Measurements from ENCODE around the gene LIN7A.

LIN7A gene

DNA sequence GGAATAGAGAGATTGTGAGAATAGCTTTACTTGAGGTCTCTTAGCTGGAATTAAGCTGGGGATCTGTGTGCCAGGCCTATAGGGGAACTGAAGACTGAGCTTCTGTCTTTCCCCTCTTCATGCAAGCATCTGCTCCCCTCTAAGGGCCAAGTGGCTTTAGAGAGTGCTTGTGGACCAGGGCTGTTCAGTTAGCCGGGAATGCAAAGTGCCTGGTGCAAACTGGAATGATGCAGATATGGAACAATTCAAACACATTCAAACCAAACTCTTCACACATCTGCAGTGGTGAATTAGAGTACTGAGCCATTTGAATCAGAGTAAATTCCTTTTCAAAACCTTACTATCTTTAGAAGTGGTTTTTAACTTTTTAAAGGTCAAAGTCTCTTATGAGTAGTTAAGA, 99.0 kb downstream of the LIN7A start:
- TF ChIP-seq, protein P1, sequence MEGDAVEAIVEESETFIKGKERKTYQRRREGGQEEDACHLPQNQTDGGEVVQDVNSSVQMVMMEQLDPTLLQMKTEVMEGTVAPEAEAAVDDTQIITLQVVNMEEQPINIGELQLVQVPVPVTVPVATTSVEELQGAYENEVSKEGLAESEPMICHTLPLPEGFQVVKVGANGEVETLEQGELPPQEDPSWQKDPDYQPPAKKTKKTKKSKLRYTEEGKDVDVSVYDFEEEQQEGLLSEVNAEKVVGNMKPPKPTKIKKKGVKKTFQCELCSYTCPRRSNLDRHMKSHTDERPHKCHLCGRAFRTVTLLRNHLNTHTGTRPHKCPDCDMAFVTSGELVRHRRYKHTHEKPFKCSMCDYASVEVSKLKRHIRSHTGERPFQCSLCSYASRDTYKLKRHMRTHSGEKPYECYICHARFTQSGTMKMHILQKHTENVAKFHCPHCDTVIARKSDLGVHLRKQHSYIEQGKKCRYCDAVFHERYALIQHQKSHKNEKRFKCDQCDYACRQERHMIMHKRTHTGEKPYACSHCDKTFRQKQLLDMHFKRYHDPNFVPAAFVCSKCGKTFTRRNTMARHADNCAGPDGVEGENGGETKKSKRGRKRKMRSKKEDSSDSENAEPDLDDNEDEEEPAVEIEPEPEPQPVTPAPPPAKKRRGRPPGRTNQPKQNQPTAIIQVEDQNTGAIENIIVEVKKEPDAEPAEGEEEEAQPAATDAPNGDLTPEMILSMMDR (IDR thresholded peaks at IDR 0.05; ENCODE audit: low read depth, low read length) = no peak
- DNase-seq = no peak
- Histone ChIP-seq H3K27me3 (ENCODE audit: insufficient read depth, low read depth, severe bottlenecking) (no peaks in the 10 kb centered on the region), H3K27ac (no peak overlapping the region), H3K36me3 (no peaks in the 10 kb centered on the region), H3K9me3 (ENCODE audit: severe bottlenecking) (no peaks in the 10 kb centered on the region), H3K4me3 (ENCODE audit: low read depth, low read length) (no peak overlapping the region)

DNA sequence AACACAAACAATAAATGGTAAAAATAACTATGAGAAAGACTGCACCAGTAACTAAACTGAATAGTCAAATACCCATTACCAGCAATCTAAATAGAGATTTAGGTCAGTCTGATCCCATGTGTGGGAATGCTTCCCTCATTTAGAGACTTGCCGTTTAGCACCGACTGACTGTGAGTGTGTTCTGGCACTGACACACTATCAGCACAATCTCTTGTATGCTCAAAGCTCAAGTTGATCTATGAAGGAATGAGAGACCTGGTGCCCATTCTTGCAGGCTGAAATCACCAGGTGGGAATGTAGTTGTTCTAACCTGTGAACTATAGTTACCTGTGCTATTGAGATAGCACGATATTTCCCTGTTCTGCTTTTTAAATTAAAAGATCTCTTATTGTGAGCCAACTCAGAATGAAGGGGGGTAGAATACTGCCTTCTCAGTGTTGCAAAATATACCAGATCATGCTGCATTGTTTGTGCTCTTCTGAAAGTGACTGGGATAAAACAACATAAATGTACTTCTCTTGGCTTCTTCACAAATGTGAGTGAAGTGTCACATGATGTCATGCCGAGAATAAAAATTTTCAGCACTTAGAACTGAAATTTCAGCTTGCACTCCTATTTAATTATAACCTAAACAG, 99.6 kb downstream of the LIN7A start:
- no peak overlapping the region for H3K4me3 ChIP-seq (ENCODE audit: low read depth, low read length)
- TF ChIP-seq, protein P1 (IDR thresholded peaks at IDR 0.05; ENCODE audit: low read depth, low read length) = no peak
- DNase-seq = no peak
- H3K27ac ChIP-seq = no peak overlapping the region
- H3K9me3 ChIP-seq (ENCODE audit: severe bottlenecking) = no peaks in the 10 kb centered on the region
- H3K27me3 ChIP-seq (ENCODE audit: insufficient read depth, low read depth, severe bottlenecking) = no peaks in the 10 kb centered on the region
- no peaks in the 10 kb centered on the region for H3K36me3 ChIP-seq

DNA sequence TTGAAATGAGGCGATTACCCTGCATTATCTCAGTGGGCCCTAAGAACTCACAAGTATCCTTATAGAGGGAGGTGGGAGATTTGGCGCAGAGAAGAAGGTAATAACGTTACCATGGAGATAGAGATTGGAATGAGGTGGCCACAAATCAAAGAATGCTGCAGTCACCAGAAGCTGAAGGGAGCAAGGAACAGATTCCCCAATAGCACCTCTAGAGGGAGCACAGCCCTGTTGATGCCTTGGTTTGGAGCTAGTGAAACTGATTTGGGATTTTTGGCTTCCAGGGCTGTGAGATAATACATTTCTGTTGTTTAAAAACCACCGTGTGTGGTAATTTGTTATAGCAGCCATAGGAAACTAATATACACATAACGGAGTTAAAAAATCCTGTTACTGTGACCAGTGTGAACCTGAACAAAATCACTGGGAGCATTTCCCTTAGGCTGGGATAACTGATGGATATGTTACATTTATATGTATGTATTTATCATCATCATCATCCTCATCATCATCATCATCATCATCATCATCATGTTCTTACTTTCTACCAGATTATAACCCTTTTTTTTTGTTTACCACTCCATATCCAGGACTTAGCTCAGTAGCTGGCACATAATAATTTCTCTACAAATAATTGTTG, 100.3 kb downstream of the LIN7A start:
- H3K27me3 ChIP-seq (ENCODE audit: insufficient read depth, low read depth, severe bottlenecking) = no peaks in the 10 kb centered on the region
- H3K27ac ChIP-seq = no peak overlapping the region
- peak; percentile 28 for DNase-seq
- H3K36me3 ChIP-seq = no peaks in the 10 kb centered on the region
- H3K9me3 ChIP-seq (ENCODE audit: severe bottlenecking) = no peaks in the 10 kb centered on the region
- TF ChIP-seq, protein P1 (IDR thresholded peaks at IDR 0.05; ENCODE audit: low read depth, low read length) = peak; percentile 85
- no peak overlapping the region for H3K4me3 ChIP-seq (ENCODE audit: low read depth, low read length)

DNA sequence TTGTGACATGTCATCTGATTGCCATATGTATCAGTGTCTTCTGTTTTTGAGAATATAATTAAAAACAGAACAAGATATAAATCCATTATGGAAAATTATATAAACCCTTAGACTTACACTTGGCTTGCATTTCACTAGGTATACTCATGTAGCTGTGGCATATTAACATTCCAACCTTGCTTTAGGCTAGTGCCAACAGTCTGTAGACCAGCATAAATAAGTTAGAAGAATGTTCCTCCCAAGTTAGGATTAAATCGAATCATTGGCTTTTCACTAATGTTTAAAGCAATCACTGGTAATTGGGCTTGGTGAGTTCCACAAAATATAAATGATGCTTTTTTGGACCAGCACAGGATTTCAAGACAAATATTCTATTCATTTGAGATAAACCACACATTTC, 103.0 kb downstream of the LIN7A start:
- H3K27me3 ChIP-seq (ENCODE audit: insufficient read depth, low read depth, severe bottlenecking) = no peaks in the 10 kb centered on the region
- no peak overlapping the region for H3K27ac ChIP-seq
- no peak for DNase-seq
- H3K4me3 ChIP-seq (ENCODE audit: low read depth, low read length) = no peak overlapping the region
- no peaks in the 10 kb centered on the region for H3K36me3 ChIP-seq
- no peaks in the 10 kb centered on the region for H3K9me3 ChIP-seq (ENCODE audit: severe bottlenecking)
- TF ChIP-seq, protein P1 (IDR thresholded peaks at IDR 0.05; ENCODE audit: low read depth, low read length) = no peak

DNA sequence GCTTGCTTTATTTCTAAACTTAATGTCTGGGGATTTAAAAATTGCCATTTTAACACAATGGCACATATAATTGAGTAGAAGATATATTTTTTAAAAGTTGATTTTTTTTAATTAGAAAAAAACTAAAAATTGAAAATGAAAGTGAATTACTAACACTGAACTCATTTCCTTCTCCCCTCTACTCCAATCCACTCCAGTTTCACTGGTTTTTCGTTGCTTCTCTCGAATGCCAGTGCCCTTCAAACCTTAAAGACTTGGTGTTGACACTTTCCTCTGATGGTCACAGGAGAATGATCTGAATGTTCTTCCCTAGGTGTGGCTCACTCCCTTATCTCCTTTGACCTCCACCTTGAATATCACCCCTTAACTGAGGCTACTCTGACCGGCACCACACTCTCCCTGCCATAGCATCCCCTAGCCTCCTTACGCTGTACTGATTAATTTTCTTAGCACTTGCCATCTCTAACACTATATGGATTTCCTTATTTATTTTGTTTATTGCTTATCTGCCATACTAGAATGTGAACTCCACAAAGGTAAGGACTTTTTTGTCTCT, 107.1 kb downstream of the LIN7A start:
- Histone ChIP-seq H3K36me3 (no peaks in the 10 kb centered on the region), H3K27me3 (ENCODE audit: insufficient read depth, low read depth, severe bottlenecking) (no peaks in the 10 kb centered on the region), H3K27ac (no peak overlapping the region), H3K9me3 (ENCODE audit: severe bottlenecking) (no peaks in the 10 kb centered on the region), H3K4me3 (ENCODE audit: low read depth, low read length) (no peak overlapping the region)
- TF ChIP-seq, protein P1 (IDR thresholded peaks at IDR 0.05; ENCODE audit: low read depth, low read length) = no peak
- no peak for DNase-seq
